ENCODE results near the gene MYF5.

Gene MYF5

GRCh38 chr12:80708259-80708974 is 8.3 kb upstream of the MYF5 start:
- DNase-seq: no peak

- no peak for DNase-seq
These were observed 7.8 kb upstream of the MYF5 start for GRCh38 chr12:80708975-80709328.

GRCh38 chr12:80709811-80710726 is 6.6 kb upstream of the MYF5 start:
- no peak for DNase-seq

- DNase-seq: no peak
These were observed 5.8 kb upstream of the MYF5 start for GRCh38 chr12:80710727-80711449.

GRCh38 chr12:80711866-80712265 is 4.8 kb upstream of the MYF5 start:
- DNase-seq: no peak

GRCh38 chr12:80712866-80713265 is 3.8 kb upstream of the MYF5 start:
- DNase-seq: no peak

- no peak for DNase-seq
These were observed 3.3 kb upstream of the MYF5 start for GRCh38 chr12:80713419-80713818.

GRCh38 chr12:80714055-80714454 is 2.7 kb upstream of the MYF5 start:
- DNase-seq: no peak

GRCh38 chr12:80714846-80715245 is 1.9 kb upstream of the MYF5 start:
- DNase-seq: no peak

GRCh38 chr12:80715713-80716249 is 931 bp upstream of the MYF5 start:
- no peak for DNase-seq

- no peak for DNase-seq
These were observed 1.1 kb downstream of the MYF5 start for GRCh38 chr12:80717856-80718255.

GRCh38 chr12:80720516-80720915 is 3.8 kb downstream of the MYF5 start:
- no peak for DNase-seq

- DNase-seq: no peak
These were observed 4.6 kb downstream of the MYF5 start for GRCh38 chr12:80721326-80721725.

GRCh38 chr12:80745851-80746505 is 29.3 kb downstream of the MYF5 start:
- DNase-seq: no peak

GRCh38 chr12:80747800-80748199 is 31.1 kb downstream of the MYF5 start:
- DNase-seq: no peak

- DNase-seq: no peak
These were observed 32.7 kb downstream of the MYF5 start for GRCh38 chr12:80749456-80749855.

- DNase-seq: no peak
These were observed 35.8 kb downstream of the MYF5 start for GRCh38 chr12:80752464-80752863.

GRCh38 chr12:80754274-80754673 is 37.6 kb downstream of the MYF5 start:
- DNase-seq: no peak

- no peak for DNase-seq
These were observed 40.2 kb downstream of the MYF5 start for GRCh38 chr12:80756875-80757274.

GRCh38 chr12:80761838-80762237 is 45.1 kb downstream of the MYF5 start:
- DNase-seq: no peak

GRCh38 chr12:80763874-80764273 is 47.2 kb downstream of the MYF5 start:
- no peak for DNase-seq

- no peak for DNase-seq
These were observed 49.5 kb downstream of the MYF5 start for GRCh38 chr12:80766210-80766609.

GRCh38 chr12:80766897-80767296 is 50.2 kb downstream of the MYF5 start:
- DNase-seq: no peak
